ENCODE data around the gene DGKE. TPM values are rescaled to one million over a fixed set of nuclear protein-coding genes. Genes with fewer than 3 reads are reported as not detected.

The DGKE gene
- total RNA-seq, 1 donor, result 7.8 TPM

DNA sequence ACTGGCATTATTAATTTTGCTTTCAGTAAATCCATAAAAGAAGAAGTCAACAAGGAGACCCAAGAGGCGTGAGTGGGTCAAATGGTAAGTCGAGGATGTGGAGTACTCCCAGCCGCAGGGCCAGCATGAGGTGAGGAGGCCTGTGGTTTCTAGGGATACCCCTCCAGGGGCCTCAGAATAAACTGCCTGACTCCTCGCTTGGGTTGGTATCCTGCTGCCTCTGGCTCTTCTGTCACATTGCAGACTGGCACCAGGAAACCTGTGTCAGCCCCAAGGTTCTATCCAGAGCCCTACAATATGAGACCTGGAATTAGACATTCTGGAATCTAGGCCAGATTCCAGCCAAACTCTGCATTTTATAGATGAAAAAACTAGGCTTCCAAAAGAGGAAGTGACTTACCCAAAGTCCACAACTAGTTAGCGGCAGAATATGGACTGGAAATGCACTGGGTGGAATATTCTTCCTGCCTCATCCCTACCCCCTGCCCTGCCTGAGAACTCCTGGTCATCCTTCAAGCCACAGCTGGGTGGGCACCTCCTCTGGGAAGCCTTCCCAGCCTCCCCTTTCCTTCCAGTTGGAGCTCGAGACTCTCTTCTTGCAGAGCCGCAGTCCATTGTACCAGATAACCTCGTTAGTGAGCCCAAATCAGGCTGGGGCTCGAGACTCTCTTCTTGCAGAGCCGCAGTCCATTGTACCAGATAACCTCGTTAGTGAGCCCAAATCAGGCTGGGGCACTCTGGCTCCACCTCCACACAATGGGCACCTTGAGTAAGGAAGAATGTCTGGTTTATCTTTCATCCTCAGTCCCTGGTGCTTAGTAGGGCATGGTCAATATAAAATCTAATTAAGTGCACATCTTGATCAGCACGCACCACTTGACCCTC, 22.8 kb upstream of the DGKE start:
- no peak overlapping the region for H3K4me3 ChIP-seq (ENCODE audit: low read depth, low read length)
- TF ChIP-seq, protein P1, sequence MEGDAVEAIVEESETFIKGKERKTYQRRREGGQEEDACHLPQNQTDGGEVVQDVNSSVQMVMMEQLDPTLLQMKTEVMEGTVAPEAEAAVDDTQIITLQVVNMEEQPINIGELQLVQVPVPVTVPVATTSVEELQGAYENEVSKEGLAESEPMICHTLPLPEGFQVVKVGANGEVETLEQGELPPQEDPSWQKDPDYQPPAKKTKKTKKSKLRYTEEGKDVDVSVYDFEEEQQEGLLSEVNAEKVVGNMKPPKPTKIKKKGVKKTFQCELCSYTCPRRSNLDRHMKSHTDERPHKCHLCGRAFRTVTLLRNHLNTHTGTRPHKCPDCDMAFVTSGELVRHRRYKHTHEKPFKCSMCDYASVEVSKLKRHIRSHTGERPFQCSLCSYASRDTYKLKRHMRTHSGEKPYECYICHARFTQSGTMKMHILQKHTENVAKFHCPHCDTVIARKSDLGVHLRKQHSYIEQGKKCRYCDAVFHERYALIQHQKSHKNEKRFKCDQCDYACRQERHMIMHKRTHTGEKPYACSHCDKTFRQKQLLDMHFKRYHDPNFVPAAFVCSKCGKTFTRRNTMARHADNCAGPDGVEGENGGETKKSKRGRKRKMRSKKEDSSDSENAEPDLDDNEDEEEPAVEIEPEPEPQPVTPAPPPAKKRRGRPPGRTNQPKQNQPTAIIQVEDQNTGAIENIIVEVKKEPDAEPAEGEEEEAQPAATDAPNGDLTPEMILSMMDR (IDR thresholded peaks at IDR 0.05; ENCODE audit: insufficient read depth, low read length), result no peak
- DNase-seq (ENCODE audit: low read depth), result no peak

- no peak overlapping the region for H3K4me3 ChIP-seq (ENCODE audit: low read depth, low read length)
- TF ChIP-seq, protein P1 (IDR thresholded peaks at IDR 0.05; ENCODE audit: insufficient read depth, low read length), result no peak
- no peak for DNase-seq (ENCODE audit: low read depth)
These were observed 21.0 kb upstream of the DGKE start for GRCh38 chr17:56812901-56813388.

GRCh38 chr17:56815711-56816110, 18.2 kb upstream of the DGKE start:
- peak; percentile 36 for DNase-seq (ENCODE audit: low read depth)
- TF ChIP-seq, protein P1 (IDR thresholded peaks at IDR 0.05; ENCODE audit: insufficient read depth, low read length), result no peak

DNA sequence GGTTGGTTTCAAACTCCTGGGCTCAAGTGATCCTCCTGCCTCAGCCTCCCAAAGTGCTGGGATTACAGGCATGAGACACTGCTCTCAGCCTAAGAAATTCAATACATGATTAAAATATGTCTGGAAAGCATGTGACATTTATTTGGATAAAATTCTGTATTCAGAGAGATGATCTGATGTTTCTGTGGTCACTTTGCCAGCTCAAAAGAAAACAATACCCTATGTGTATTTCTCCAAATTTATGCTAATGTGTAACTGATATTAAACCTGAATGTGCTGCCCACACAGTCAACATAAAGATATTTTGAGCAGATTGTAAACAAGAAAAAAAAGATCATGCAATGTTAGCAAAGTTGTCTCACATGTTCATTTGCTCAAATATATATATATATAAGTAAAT, 16.9 kb upstream of the DGKE start:
- H3K4me3 ChIP-seq (ENCODE audit: low read depth, low read length), result no peak overlapping the region
- no peak for DNase-seq (ENCODE audit: low read depth)
- TF ChIP-seq, protein P1 (IDR thresholded peaks at IDR 0.05; ENCODE audit: insufficient read depth, low read length), result no peak

More at GRCh38 chr17:56815711-56816110, 18.2 kb upstream of the DGKE start:
- H3K4me3 ChIP-seq (ENCODE audit: low read depth, low read length), result no peak overlapping the region

GRCh38 chr17:56819030-56819429, 14.9 kb upstream of the DGKE start:
- TF ChIP-seq, protein P1 (IDR thresholded peaks at IDR 0.05; ENCODE audit: insufficient read depth, low read length), result no peak
- H3K4me3 ChIP-seq (ENCODE audit: low read depth, low read length), result no peak overlapping the region
- no peak for DNase-seq (ENCODE audit: low read depth)

DNA sequence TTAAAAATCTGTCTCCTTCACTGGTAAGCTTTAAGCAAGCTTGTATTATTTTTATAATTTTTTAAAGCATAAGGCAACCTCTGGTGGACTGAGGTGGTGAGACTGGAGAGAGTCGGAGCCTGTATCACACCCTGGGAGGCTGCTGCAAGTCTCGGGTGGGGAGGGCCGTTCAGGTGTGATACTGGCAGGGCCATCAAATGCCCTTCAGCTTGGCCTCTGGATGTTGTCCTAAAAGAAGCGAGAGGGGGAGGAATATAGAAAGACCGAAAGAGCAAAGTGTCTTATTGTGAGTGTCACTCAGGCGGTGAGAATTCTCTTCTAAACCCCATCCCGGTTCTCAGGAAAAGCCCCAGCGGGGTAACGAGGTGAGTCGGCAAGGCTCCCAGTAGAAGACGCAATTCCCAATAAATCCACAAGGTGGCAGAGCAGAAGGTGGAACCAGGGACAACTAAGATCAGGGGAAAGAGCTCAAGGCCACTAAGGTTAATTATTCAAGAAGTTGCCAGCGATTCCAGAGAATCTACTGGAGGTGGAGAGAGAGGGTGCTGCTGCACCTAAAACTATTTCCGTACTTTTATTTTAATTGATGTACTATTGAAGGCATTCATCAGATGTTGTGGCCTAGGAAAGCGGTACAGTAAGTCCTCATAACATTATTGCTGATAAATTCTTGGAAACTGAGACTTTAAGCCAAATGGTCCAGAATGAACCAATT, 14.4 kb upstream of the DGKE start:
- no peak overlapping the region for H3K4me3 ChIP-seq (ENCODE audit: low read depth, low read length)
- TF ChIP-seq, protein P1 (IDR thresholded peaks at IDR 0.05; ENCODE audit: insufficient read depth, low read length), result peak; percentile 84
- DNase-seq (ENCODE audit: low read depth), result peak; percentile 80

Measured in fibroblast of the aortic adventitia (primary cell).